ENCODE results near the gene SCTR. TPM values are rescaled to one million over a fixed set of nuclear protein-coding genes. Genes with fewer than 3 reads are reported as not detected.

SCTR gene
- total and polyA plus RNA-seq, 4 donors: 0.10 to 1.8 (median 0.93) TPM

DNA sequence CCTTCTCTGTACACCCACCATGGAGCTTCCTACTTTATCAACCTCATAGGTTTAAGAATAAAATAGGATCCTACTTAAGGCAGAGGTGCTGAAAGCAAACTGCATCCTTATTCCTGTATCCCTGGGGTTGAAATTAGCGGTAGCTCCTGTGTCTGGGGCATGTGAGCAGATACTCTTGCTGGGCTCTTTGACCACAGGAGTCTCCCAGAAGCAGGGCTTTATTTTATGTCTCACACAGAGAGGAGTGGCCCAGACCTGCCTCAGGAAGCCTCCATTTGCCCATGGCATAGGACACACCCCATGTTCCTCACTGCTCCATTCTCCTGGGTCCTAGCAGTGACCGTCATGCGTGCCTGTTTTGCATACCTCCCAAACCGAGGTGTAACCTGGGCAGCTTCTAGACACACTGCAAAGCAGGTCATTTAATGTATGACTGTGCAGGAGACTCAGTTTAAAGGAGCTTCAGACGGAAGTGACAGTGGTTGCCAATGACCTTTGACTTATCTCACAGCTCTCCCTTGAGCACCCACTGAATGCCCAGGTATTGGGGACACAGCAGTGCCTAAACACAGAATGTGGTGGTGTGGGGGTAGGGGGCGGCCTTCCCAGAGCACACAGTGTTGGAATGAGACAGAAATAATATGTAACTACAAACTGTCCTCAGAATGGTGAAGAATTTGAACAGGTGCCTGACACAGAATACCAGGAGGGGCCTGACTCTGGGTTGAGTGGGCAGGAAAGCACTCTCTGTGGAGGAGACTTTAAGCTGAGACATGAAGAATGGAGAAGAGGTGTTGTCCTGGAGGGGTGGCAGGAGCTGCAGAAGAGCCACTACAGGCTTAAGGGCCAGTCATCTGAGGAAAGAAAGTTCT lies 89.0 kb downstream of the SCTR start:
- no peaks in the 10 kb centered on the region for H3K9me3 ChIP-seq (ENCODE audit: control insufficient read depth, insufficient read depth, low read length)
- no peak overlapping the region for H3K27ac ChIP-seq (ENCODE audit: low read depth, low read length)
- peaks cover 22% of the 10 kb centered on the region for H3K4me1 ChIP-seq (ENCODE audit: control insufficient read depth, insufficient read depth, low read length)
- H3K27me3 ChIP-seq (ENCODE audit: control insufficient read depth, insufficient read depth, low read length): peaks cover 23% of the 10 kb centered on the region
- H3K36me3 ChIP-seq (ENCODE audit: control insufficient read depth, insufficient read depth, low read length): peaks cover 2% of the 10 kb centered on the region
- no peak overlapping the region for H3K4me3 ChIP-seq (ENCODE audit: low read depth, low read length)
- DNase-seq (ENCODE audit: low read depth in 4 of 6, low spot score in 6 of 6): no peak
- WGBS (ENCODE audit: insufficient coverage): 86% methylated on average over 5 of the region's 6 CpGs

DNA sequence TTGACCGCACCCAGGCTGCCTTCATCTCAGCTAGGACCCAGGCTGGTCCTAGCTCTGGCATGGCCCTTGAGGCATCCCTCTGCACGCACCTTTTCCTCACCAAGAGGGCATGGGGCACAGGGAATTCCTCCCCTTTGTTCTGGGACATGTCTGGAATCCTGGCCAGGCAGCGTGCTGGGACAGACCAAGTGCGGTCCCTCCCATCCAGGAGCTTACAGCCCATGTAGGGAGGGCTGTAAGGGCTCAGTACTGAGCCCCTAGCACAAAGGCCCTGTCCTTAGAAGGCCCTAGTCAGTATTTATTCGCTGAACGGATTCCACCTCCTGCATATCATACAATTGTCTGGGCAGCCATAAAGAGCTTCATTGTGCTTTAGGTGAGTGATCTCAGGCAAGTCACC lies 89.6 kb downstream of the SCTR start:
- Histone ChIP-seq H3K27ac (ENCODE audit: low read depth, low read length) (no peak overlapping the region), H3K4me3 (ENCODE audit: low read depth, low read length) (no peak overlapping the region), H3K4me1 (ENCODE audit: control insufficient read depth, insufficient read depth, low read length) (peaks cover 22% of the 10 kb centered on the region), H3K36me3 (ENCODE audit: control insufficient read depth, insufficient read depth, low read length) (no peaks in the 10 kb centered on the region), H3K9me3 (ENCODE audit: control insufficient read depth, insufficient read depth, low read length) (no peaks in the 10 kb centered on the region), H3K27me3 (ENCODE audit: control insufficient read depth, insufficient read depth, low read length) (peaks cover 26% of the 10 kb centered on the region)
- 73% methylated on average over 4 of the region's 6 CpGs for WGBS (ENCODE audit: insufficient coverage)
- no peak for DNase-seq (ENCODE audit: low read depth in 4 of 6, low spot score in 6 of 6)

- Histone ChIP-seq H3K27me3 (ENCODE audit: control insufficient read depth, insufficient read depth, low read length) (peaks cover 26% of the 10 kb centered on the region), H3K4me1 (ENCODE audit: control insufficient read depth, insufficient read depth, low read length) (peaks cover 22% of the 10 kb centered on the region), H3K4me3 (ENCODE audit: low read depth, low read length) (no peak overlapping the region), H3K9me3 (ENCODE audit: control insufficient read depth, insufficient read depth, low read length) (no peaks in the 10 kb centered on the region), H3K36me3 (ENCODE audit: control insufficient read depth, insufficient read depth, low read length) (no peaks in the 10 kb centered on the region), H3K27ac (ENCODE audit: low read depth, low read length) (no peak overlapping the region)
- DNase-seq (ENCODE audit: low read depth in 4 of 6, low spot score in 6 of 6): no peak
- WGBS (ENCODE audit: insufficient coverage): 85% methylated on average over 4 of the region's 10 CpGs
Measured at GRCh38 chr2:119433636-119434327, 90.5 kb downstream of the SCTR start.

DNA sequence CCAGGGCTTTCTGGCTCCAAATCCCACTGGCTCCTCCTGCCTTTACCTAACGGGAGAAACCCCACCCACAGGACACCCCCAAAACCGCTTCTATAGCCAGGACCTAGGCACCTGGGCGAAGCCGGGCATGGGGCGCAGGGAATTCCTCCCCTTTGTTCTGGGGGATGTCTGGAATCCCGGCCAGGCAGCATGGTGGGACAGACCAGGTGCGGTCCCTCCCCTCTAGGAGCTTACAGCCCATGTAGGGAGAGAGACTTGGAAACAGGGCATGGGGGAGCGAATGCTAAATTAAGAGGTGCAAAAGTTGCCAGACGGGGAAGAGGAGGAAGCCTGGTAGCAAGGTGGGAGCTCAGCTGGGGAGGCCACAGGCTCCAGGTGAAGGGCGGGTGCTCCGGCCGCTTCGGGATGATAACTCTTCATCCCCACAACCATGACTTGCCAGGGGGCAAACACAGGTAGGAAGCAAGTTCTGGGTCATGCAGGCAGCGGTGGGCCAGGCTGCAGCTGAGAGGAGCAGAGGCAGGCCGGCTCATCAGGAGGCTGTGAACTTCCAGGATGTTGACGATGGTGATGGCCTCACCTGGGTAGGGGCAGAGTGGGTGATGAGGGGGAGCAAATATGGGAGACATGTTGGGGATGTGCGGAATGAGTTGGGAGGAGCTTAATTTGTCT lies 91.3 kb downstream of the SCTR start:
- H3K4me1 ChIP-seq (ENCODE audit: control insufficient read depth, insufficient read depth, low read length): peaks cover 22% of the 10 kb centered on the region
- peaks cover 26% of the 10 kb centered on the region for H3K27me3 ChIP-seq (ENCODE audit: control insufficient read depth, insufficient read depth, low read length)
- no peaks in the 10 kb centered on the region for H3K9me3 ChIP-seq (ENCODE audit: control insufficient read depth, insufficient read depth, low read length)
- H3K27ac ChIP-seq (ENCODE audit: low read depth, low read length): no peak overlapping the region
- no peak for DNase-seq (ENCODE audit: low read depth in 4 of 6, low spot score in 6 of 6)
- H3K36me3 ChIP-seq (ENCODE audit: control insufficient read depth, insufficient read depth, low read length): no peaks in the 10 kb centered on the region
- WGBS (ENCODE audit: insufficient coverage): 87% methylated on average over 7 of the region's 17 CpGs
- no peak overlapping the region for H3K4me3 ChIP-seq (ENCODE audit: low read depth, low read length)

GRCh38 chr2:119431976-119432850 lies 92.1 kb downstream of the SCTR start:
- no peaks in the 10 kb centered on the region for H3K36me3 ChIP-seq (ENCODE audit: control insufficient read depth, insufficient read depth, low read length)
- no peak overlapping the region for H3K27ac ChIP-seq (ENCODE audit: low read depth, low read length)
- no peaks in the 10 kb centered on the region for H3K9me3 ChIP-seq (ENCODE audit: control insufficient read depth, insufficient read depth, low read length)
- peaks cover 22% of the 10 kb centered on the region for H3K4me1 ChIP-seq (ENCODE audit: control insufficient read depth, insufficient read depth, low read length)
- H3K4me3 ChIP-seq (ENCODE audit: low read depth, low read length): peak overlapping the region; percentile 36
- peak in 1 of 6 donors; percentile 37 for DNase-seq (ENCODE audit: low read depth in 4 of 6, low spot score in 6 of 6)
- WGBS (ENCODE audit: insufficient coverage): 7% methylated on average over 53 of the region's 53 CpGs
- peaks cover 26% of the 10 kb centered on the region for H3K27me3 ChIP-seq (ENCODE audit: control insufficient read depth, insufficient read depth, low read length)

DNA sequence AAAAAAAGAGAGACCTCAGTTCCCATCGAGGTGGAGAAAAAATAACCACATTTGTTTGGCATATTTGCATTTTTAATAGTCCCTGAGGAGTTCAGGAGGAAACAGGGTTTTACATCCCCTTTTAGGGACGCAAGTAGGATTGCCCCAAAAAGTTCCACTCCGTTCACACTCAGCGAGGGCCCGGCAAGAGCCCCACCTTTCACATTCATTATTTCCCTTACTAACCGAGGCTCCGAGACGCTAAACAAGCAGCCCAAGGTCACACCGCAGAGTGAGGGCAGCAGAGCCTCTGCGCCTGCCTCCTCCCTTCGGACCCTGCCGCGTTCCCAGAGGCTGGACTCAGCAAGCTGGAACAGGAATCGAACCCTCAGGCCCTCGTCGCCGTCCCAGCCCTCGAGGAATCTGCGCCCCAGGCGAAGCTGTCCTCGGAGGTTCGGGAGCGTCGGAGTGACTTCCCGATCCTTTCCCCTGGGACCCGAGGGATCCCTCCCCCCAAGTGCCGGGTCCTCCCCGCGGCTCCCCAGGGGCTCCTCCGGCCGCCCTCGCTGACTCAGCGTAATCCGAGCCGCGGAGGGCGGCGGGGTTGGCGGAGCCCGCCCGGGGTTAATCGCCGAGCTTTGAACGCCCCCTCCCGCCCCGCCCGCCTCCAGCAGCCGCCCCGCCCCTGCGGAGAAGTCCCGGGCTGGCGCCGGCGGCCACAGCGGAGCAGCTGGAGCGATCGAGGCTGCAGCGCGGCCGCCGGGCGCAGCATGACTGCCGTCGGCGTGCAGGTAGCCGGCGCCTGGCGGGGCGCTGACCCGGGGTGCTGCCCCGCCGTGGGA lies 92.9 kb downstream of the SCTR start, which contains the start of gene TMEM37:
TSS of gene TMEM37 (plus strand) at position 700 of the 821 bp plus-strand sequence. CDS start at position 750, 50 bp downstream.
- Histone ChIP-seq H3K36me3 (ENCODE audit: control insufficient read depth, insufficient read depth, low read length) (no peaks in the 10 kb centered on the region), H3K4me3 (ENCODE audit: low read depth, low read length) (peak within 1 kb of the TSS; percentile 36), H3K27ac (ENCODE audit: low read depth, low read length) (no peak within 1 kb of the TSS), H3K9me3 (ENCODE audit: control insufficient read depth, insufficient read depth, low read length) (no peaks in the 10 kb centered on the region), H3K27me3 (ENCODE audit: control insufficient read depth, insufficient read depth, low read length) (peaks cover 32% of the 10 kb centered on the region), H3K4me1 (ENCODE audit: control insufficient read depth, insufficient read depth, low read length) (peaks cover 22% of the 10 kb centered on the region)
- DNase-seq (ENCODE audit: low read depth in 4 of 6, low spot score in 6 of 6): peak in 2 of 6 donors; percentile 14 to 73
- WGBS (ENCODE audit: insufficient coverage): 1% methylated on average over 67 of the region's 72 CpGs

- no peak for DNase-seq (ENCODE audit: low read depth in 4 of 6, low spot score in 6 of 6)
- peaks cover 22% of the 10 kb centered on the region for H3K4me1 ChIP-seq (ENCODE audit: control insufficient read depth, insufficient read depth, low read length)
- peaks cover 38% of the 10 kb centered on the region for H3K27me3 ChIP-seq (ENCODE audit: control insufficient read depth, insufficient read depth, low read length)
- H3K4me3 ChIP-seq (ENCODE audit: low read depth, low read length): no peak overlapping the region
- no peaks in the 10 kb centered on the region for H3K9me3 ChIP-seq (ENCODE audit: control insufficient read depth, insufficient read depth, low read length)
- H3K36me3 ChIP-seq (ENCODE audit: control insufficient read depth, insufficient read depth, low read length): no peaks in the 10 kb centered on the region
- 95% methylated on average over 3 of the region's 5 CpGs for WGBS (ENCODE audit: insufficient coverage)
- H3K27ac ChIP-seq (ENCODE audit: low read depth, low read length): no peak overlapping the region
Measured at GRCh38 chr2:119430023-119430498, 94.2 kb downstream of the SCTR start.

DNA sequence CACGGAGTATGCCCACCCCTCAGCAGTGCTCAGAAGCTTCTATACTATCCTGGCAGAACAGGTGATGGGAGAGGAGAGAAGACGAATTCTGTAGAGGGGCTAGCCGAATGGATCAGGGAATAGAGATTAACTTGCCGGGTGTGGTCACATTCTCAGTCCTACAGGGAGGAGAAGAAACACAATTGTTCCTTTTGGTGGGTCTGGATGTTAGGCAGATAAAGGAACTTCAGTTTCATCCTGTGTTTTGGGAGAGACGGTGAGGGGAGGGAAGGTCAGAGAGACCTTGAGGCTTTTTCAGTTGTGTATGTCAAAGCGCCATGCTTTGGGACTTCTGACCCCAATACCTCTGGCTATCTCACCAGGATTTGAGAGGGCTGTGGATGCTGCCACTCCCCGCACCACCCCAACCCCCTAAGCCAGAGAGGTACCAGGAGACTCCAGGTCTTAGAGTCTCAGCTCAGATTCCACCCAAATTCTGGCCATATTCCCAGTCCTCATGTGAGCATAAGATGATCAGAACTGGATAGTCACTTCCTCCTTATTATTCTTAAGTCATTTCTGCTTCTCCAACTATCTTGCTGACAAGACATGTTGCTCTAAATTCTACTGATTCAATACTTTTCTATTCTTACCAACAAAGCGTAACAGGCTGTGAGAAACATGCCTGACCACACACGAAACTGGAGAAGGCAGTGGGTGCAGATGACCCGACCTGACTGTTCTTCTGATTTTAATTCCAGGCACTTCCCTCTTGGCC lies 94.9 kb downstream of the SCTR start:
- DNase-seq (ENCODE audit: low read depth in 4 of 6, low spot score in 6 of 6): peak in 1 of 6 donors; percentile 13
- H3K4me3 ChIP-seq (ENCODE audit: low read depth, low read length): no peak overlapping the region
- no peak overlapping the region for H3K27ac ChIP-seq (ENCODE audit: low read depth, low read length)
- WGBS (ENCODE audit: insufficient coverage): 84% methylated on average over 7 of the region's 10 CpGs
- peaks cover 22% of the 10 kb centered on the region for H3K4me1 ChIP-seq (ENCODE audit: control insufficient read depth, insufficient read depth, low read length)
- H3K9me3 ChIP-seq (ENCODE audit: control insufficient read depth, insufficient read depth, low read length): no peaks in the 10 kb centered on the region
- no peaks in the 10 kb centered on the region for H3K36me3 ChIP-seq (ENCODE audit: control insufficient read depth, insufficient read depth, low read length)
- peaks cover 40% of the 10 kb centered on the region for H3K27me3 ChIP-seq (ENCODE audit: control insufficient read depth, insufficient read depth, low read length)

Data from spinal cord (tissue), 10 donors.